Measurements from ENCODE around the gene HEG1. TPM values are rescaled to one million over a fixed set of nuclear protein-coding genes. Genes with fewer than 3 reads are reported as not detected.

Gene HEG1
- total RNA-seq, 4 donors from 2014 or later = 47.8 to 91.7 (median 76.8) TPM

- Histone ChIP-seq H3K4me1 (peaks cover 12 to 49% (median 42%) of the 10 kb centered on the region in 4 donors), H3K4me3 (no peak overlapping the region), H3K36me3 (peaks cover 18 to 55% (median 44%) of the 10 kb centered on the region in 4 donors), H3K27ac (replicated peaks in 1 of 4) (peak overlapping the region in 1 of 4 donors; percentile 62), H3K9me3 (no peaks in the 10 kb centered on the region), H3K27me3 (no peaks in the 10 kb centered on the region)
- intact Hi-C loops (cut with DNase I) = no loop called here
- TF ChIP-seq POLR2AphosphoS5 (IDR thresholded peaks at IDR 0.05) (no peak), POLR2A (IDR thresholded peaks at IDR 0.05; ENCODE audit: low read depth) (no peak), EP300 (IDR thresholded peaks at IDR 0.05) (no peak), CTCF (IDR thresholded peaks at IDR 0.05) (no peak)
- DNase-seq (ENCODE audit: extremely low spot score) = no peak
- 49% methylated on average over 2 of the region's 2 CpGs for WGBS
These were observed 30.2 kb downstream of the HEG1 start for GRCh38 chr3:125025642-125026041.

GRCh38 chr3:125024817-125025216 is 31.0 kb downstream of the HEG1 start:
- Histone ChIP-seq H3K27me3 (no peaks in the 10 kb centered on the region), H3K4me1 (peaks cover 12 to 49% (median 41%) of the 10 kb centered on the region in 4 donors), H3K4me3 (peak overlapping the region in 1 of 4 donors; percentile 11), H3K27ac (replicated peaks in 1 of 4) (peak overlapping the region; percentile 21 to 62 (median 54)), H3K9me3 (no peaks in the 10 kb centered on the region), H3K36me3 (peaks cover 24 to 64% (median 53%) of the 10 kb centered on the region in 4 donors)
- TF ChIP-seq CTCF (IDR thresholded peaks at IDR 0.05) = no peak
- no peak for TF ChIP-seq POLR2AphosphoS5 (IDR thresholded peaks at IDR 0.05)
- TF ChIP-seq EP300 (IDR thresholded peaks at IDR 0.05) = no peak
- no peak for TF ChIP-seq POLR2A (IDR thresholded peaks at IDR 0.05; ENCODE audit: low read depth)
- intact Hi-C loops (cut with DNase I) = no loop called here
- WGBS = 34% methylated on average over 5 of the region's 5 CpGs
- DNase-seq (ENCODE audit: extremely low spot score) = no peak

GRCh38 chr3:125023833-125024555 is 31.8 kb downstream of the HEG1 start:
- peaks cover 12 to 48% (median 40%) of the 10 kb centered on the region in 4 donors for H3K4me1 ChIP-seq
- H3K4me3 ChIP-seq = no peak overlapping the region
- no peaks in the 10 kb centered on the region for H3K9me3 ChIP-seq
- DNase-seq (ENCODE audit: extremely low spot score) = no peak
- no peak for TF ChIP-seq CTCF (IDR thresholded peaks at IDR 0.05)
- TF ChIP-seq POLR2A (IDR thresholded peaks at IDR 0.05; ENCODE audit: low read depth) = no peak
- no peak for TF ChIP-seq POLR2AphosphoS5 (IDR thresholded peaks at IDR 0.05)
- TF ChIP-seq EP300 (IDR thresholded peaks at IDR 0.05) = no peak
- intact Hi-C loops (cut with DNase I) = no loop called here
- WGBS = 72% methylated on average over 8 of the region's 8 CpGs
- peak overlapping the region; percentile 21 to 62 (median 54) for H3K27ac ChIP-seq (replicated peaks in 1 of 4)
- H3K27me3 ChIP-seq = no peaks in the 10 kb centered on the region
- peaks cover 29 to 68% (median 57%) of the 10 kb centered on the region in 4 donors for H3K36me3 ChIP-seq

GRCh38 chr3:125022206-125022605 is 33.6 kb downstream of the HEG1 start:
- peaks cover 12 to 37% (median 31%) of the 10 kb centered on the region in 4 donors for H3K4me1 ChIP-seq
- H3K36me3 ChIP-seq = peaks cover 41 to 68% (median 56%) of the 10 kb centered on the region in 4 donors
- TF ChIP-seq POLR2A (IDR thresholded peaks at IDR 0.05; ENCODE audit: low read depth) = no peak
- no peak for TF ChIP-seq EP300 (IDR thresholded peaks at IDR 0.05)
- TF ChIP-seq CTCF (IDR thresholded peaks at IDR 0.05) = no peak
- no peak for TF ChIP-seq POLR2AphosphoS5 (IDR thresholded peaks at IDR 0.05)
- intact Hi-C loops (cut with DNase I) = no loop called here
- no peak for DNase-seq (ENCODE audit: extremely low spot score)
- H3K27ac ChIP-seq (replicated peaks in 1 of 4) = no peak overlapping the region
- no peaks in the 10 kb centered on the region for H3K9me3 ChIP-seq
- WGBS = 75% methylated on average over 2 of the region's 2 CpGs
- no peaks in the 10 kb centered on the region for H3K27me3 ChIP-seq
- H3K4me3 ChIP-seq = no peak overlapping the region
